ENCODE measurements around the gene EFHD1. TPM values are rescaled to one million over a fixed set of nuclear protein-coding genes. Genes with fewer than 3 reads are reported as not detected.

Gene EFHD1
- total and polyA plus RNA-seq, 5 donors from 2014 or later = 0.52 to 1.3 (median 1.0) TPM

GRCh38 chr2:232643813-232644347 lies 10.5 kb downstream of the EFHD1 start:
- Mint-ChIP-seq H3K27ac (peak overlapping the region in 1 of 3 donors; percentile 58), H3K9me3 (no peaks in the 10 kb centered on the region), H3K36me3 (no peaks in the 10 kb centered on the region), H3K4me1 (no peaks in the 10 kb centered on the region), H3K27me3 (peaks cover 16% of the 10 kb centered on the region), H3K4me3 (no peak overlapping the region)
- Histone ChIP-seq H3K27ac (ENCODE audit: insufficient read depth, low read length, poor library complexity, severe bottlenecking) (no peak overlapping the region), H3K9me3 (ENCODE audit: control insufficient read depth in 2 of 2, low read length in 2 of 2) (no peaks in the 10 kb centered on the region), H3K36me3 (ENCODE audit: control insufficient read depth, insufficient read depth, low read length) (no peaks in the 10 kb centered on the region), H3K4me3 (ENCODE audit: low read depth, low read length) (no peak overlapping the region), H3K4me1 (ENCODE audit: control insufficient read depth, insufficient read depth, low read length, poor library complexity, severe bottlenecking) (no peaks in the 10 kb centered on the region), H3K27me3 (ENCODE audit: control insufficient read depth, insufficient read depth, low read length) (no peaks in the 10 kb centered on the region)
- DNase-seq = no peak
- no peak for ATAC-seq (ENCODE audit: low read depth in 2 of 2)

GRCh38 chr2:232645061-232645460 lies 11.7 kb downstream of the EFHD1 start:
- Histone ChIP-seq H3K9me3 (ENCODE audit: control insufficient read depth in 2 of 2, low read length in 2 of 2) (no peaks in the 10 kb centered on the region), H3K27me3 (ENCODE audit: control insufficient read depth, insufficient read depth, low read length) (no peaks in the 10 kb centered on the region), H3K27ac (ENCODE audit: insufficient read depth, low read length, poor library complexity, severe bottlenecking) (no peak overlapping the region), H3K36me3 (ENCODE audit: control insufficient read depth, insufficient read depth, low read length) (no peaks in the 10 kb centered on the region), H3K4me3 (ENCODE audit: low read depth, low read length) (no peak overlapping the region), H3K4me1 (ENCODE audit: control insufficient read depth, insufficient read depth, low read length, poor library complexity, severe bottlenecking) (no peaks in the 10 kb centered on the region)
- ATAC-seq (ENCODE audit: low read depth in 2 of 2) = no peak
- Mint-ChIP-seq H3K27ac (no peak overlapping the region), H3K27me3 (peaks cover 4% of the 10 kb centered on the region), H3K4me3 (no peak overlapping the region), H3K36me3 (no peaks in the 10 kb centered on the region), H3K9me3 (no peaks in the 10 kb centered on the region), H3K4me1 (no peaks in the 10 kb centered on the region)
- no peak for DNase-seq

- DNase-seq (no peak), ATAC-seq (ENCODE audit: low read depth in 2 of 2) (no peak)
- Histone ChIP-seq H3K27me3 (ENCODE audit: control insufficient read depth, insufficient read depth, low read length) (no peaks in the 10 kb centered on the region), H3K36me3 (ENCODE audit: control insufficient read depth, insufficient read depth, low read length) (no peaks in the 10 kb centered on the region), H3K4me3 (ENCODE audit: low read depth, low read length) (no peak overlapping the region), H3K9me3 (ENCODE audit: control insufficient read depth in 2 of 2, low read length in 2 of 2) (no peaks in the 10 kb centered on the region), H3K27ac (ENCODE audit: insufficient read depth, low read length, poor library complexity, severe bottlenecking) (no peak overlapping the region), H3K4me1 (ENCODE audit: control insufficient read depth, insufficient read depth, low read length, poor library complexity, severe bottlenecking) (no peaks in the 10 kb centered on the region)
- Mint-ChIP-seq H3K9me3 (no peaks in the 10 kb centered on the region), H3K4me3 (no peak overlapping the region), H3K4me1 (no peaks in the 10 kb centered on the region), H3K27ac (no peak overlapping the region), H3K36me3 (no peaks in the 10 kb centered on the region), H3K27me3 (peaks cover 4% of the 10 kb centered on the region)
Measured at GRCh38 chr2:232646726-232647125, 13.3 kb downstream of the EFHD1 start.

GRCh38 chr2:232647261-232647660 lies 13.9 kb downstream of the EFHD1 start:
- H3K36me3 Mint-ChIP-seq = no peaks in the 10 kb centered on the region
- no peaks in the 10 kb centered on the region for H3K9me3 Mint-ChIP-seq
- ATAC-seq (ENCODE audit: low read depth in 2 of 2) (no peak), DNase-seq (no peak)
- Histone ChIP-seq H3K4me1 (ENCODE audit: control insufficient read depth, insufficient read depth, low read length, poor library complexity, severe bottlenecking) (no peaks in the 10 kb centered on the region), H3K27ac (ENCODE audit: insufficient read depth, low read length, poor library complexity, severe bottlenecking) (no peak overlapping the region), H3K36me3 (ENCODE audit: control insufficient read depth, insufficient read depth, low read length) (no peaks in the 10 kb centered on the region), H3K4me3 (ENCODE audit: low read depth, low read length) (no peak overlapping the region), H3K9me3 (ENCODE audit: control insufficient read depth in 2 of 2, low read length in 2 of 2) (no peaks in the 10 kb centered on the region), H3K27me3 (ENCODE audit: control insufficient read depth, insufficient read depth, low read length) (no peaks in the 10 kb centered on the region)
- no peak overlapping the region for H3K4me3 Mint-ChIP-seq
- H3K27me3 Mint-ChIP-seq = peaks cover 4% of the 10 kb centered on the region
- H3K27ac Mint-ChIP-seq = no peak overlapping the region
- no peaks in the 10 kb centered on the region for H3K4me1 Mint-ChIP-seq

- no peaks in the 10 kb centered on the region for H3K36me3 Mint-ChIP-seq
- ATAC-seq (ENCODE audit: low read depth in 2 of 2) = peak in 1 of 2 donors; percentile 11
- Histone ChIP-seq H3K27ac (ENCODE audit: insufficient read depth, low read length, poor library complexity, severe bottlenecking) (no peak overlapping the region), H3K36me3 (ENCODE audit: control insufficient read depth, insufficient read depth, low read length) (no peaks in the 10 kb centered on the region), H3K4me3 (ENCODE audit: low read depth, low read length) (no peak overlapping the region), H3K4me1 (ENCODE audit: control insufficient read depth, insufficient read depth, low read length, poor library complexity, severe bottlenecking) (no peaks in the 10 kb centered on the region), H3K9me3 (ENCODE audit: control insufficient read depth in 2 of 2, low read length in 2 of 2) (no peaks in the 10 kb centered on the region), H3K27me3 (ENCODE audit: control insufficient read depth, insufficient read depth, low read length) (no peaks in the 10 kb centered on the region)
- peaks cover 8% of the 10 kb centered on the region for H3K27me3 Mint-ChIP-seq
- H3K4me3 Mint-ChIP-seq = no peak overlapping the region
- H3K9me3 Mint-ChIP-seq = no peaks in the 10 kb centered on the region
- DNase-seq = no peak
- no peaks in the 10 kb centered on the region for H3K4me1 Mint-ChIP-seq
- no peak overlapping the region for H3K27ac Mint-ChIP-seq
Measured at GRCh38 chr2:232649033-232649432, 15.6 kb downstream of the EFHD1 start.

GRCh38 chr2:232652505-232652851 lies 19.1 kb downstream of the EFHD1 start:
- H3K36me3 Mint-ChIP-seq = no peaks in the 10 kb centered on the region
- no peak for ATAC-seq (ENCODE audit: low read depth in 2 of 2)
- no peaks in the 10 kb centered on the region for H3K36me3 ChIP-seq (ENCODE audit: control insufficient read depth, insufficient read depth, low read length)
- H3K4me1 Mint-ChIP-seq = no peaks in the 10 kb centered on the region
- no peak overlapping the region for H3K4me3 ChIP-seq (ENCODE audit: low read depth, low read length)
- H3K9me3 ChIP-seq (ENCODE audit: control insufficient read depth in 2 of 2, low read length in 2 of 2) = no peaks in the 10 kb centered on the region
- no peak overlapping the region for H3K27ac ChIP-seq (ENCODE audit: insufficient read depth, low read length, poor library complexity, severe bottlenecking)
- no peaks in the 10 kb centered on the region for H3K4me1 ChIP-seq (ENCODE audit: control insufficient read depth, insufficient read depth, low read length, poor library complexity, severe bottlenecking)
- no peak for DNase-seq
- H3K27me3 Mint-ChIP-seq = peaks cover 8% of the 10 kb centered on the region
- H3K27me3 ChIP-seq (ENCODE audit: control insufficient read depth, insufficient read depth, low read length) = no peaks in the 10 kb centered on the region
- H3K27ac Mint-ChIP-seq = no peak overlapping the region
- no peak overlapping the region for H3K4me3 Mint-ChIP-seq
- no peaks in the 10 kb centered on the region for H3K9me3 Mint-ChIP-seq

- Histone ChIP-seq H3K4me1 (ENCODE audit: control insufficient read depth, insufficient read depth, low read length, poor library complexity, severe bottlenecking) (no peaks in the 10 kb centered on the region), H3K27me3 (ENCODE audit: control insufficient read depth, insufficient read depth, low read length) (no peaks in the 10 kb centered on the region), H3K36me3 (ENCODE audit: control insufficient read depth, insufficient read depth, low read length) (no peaks in the 10 kb centered on the region), H3K27ac (ENCODE audit: insufficient read depth, low read length, poor library complexity, severe bottlenecking) (no peak overlapping the region), H3K4me3 (ENCODE audit: low read depth, low read length) (no peak overlapping the region), H3K9me3 (ENCODE audit: control insufficient read depth in 2 of 2, low read length in 2 of 2) (no peaks in the 10 kb centered on the region)
- Mint-ChIP-seq H3K4me3 (no peak overlapping the region), H3K9me3 (no peaks in the 10 kb centered on the region), H3K36me3 (no peaks in the 10 kb centered on the region), H3K4me1 (no peaks in the 10 kb centered on the region), H3K27me3 (peaks cover 9% of the 10 kb centered on the region), H3K27ac (no peak overlapping the region)
- DNase-seq (no peak), ATAC-seq (ENCODE audit: low read depth in 2 of 2) (no peak)
Measured at GRCh38 chr2:232653441-232653840, 20.0 kb downstream of the EFHD1 start.

- no peak for ATAC-seq (ENCODE audit: low read depth in 2 of 2)
- no peak overlapping the region for H3K27ac ChIP-seq (ENCODE audit: insufficient read depth, low read length, poor library complexity, severe bottlenecking)
- Mint-ChIP-seq H3K9me3 (peaks cover 0 to 1% (median 0%) of the 10 kb centered on the region in 7 donors), H3K27ac (no peak overlapping the region), H3K36me3 (no peaks in the 10 kb centered on the region), H3K4me3 (no peak overlapping the region), H3K27me3 (peaks cover 18% of the 10 kb centered on the region), H3K4me1 (no peaks in the 10 kb centered on the region)
- H3K36me3 ChIP-seq (ENCODE audit: control insufficient read depth, insufficient read depth, low read length) = no peaks in the 10 kb centered on the region
- H3K4me1 ChIP-seq (ENCODE audit: control insufficient read depth, insufficient read depth, low read length, poor library complexity, severe bottlenecking) = no peaks in the 10 kb centered on the region
- H3K9me3 ChIP-seq (ENCODE audit: control insufficient read depth in 2 of 2, low read length in 2 of 2) = no peaks in the 10 kb centered on the region
- DNase-seq = no peak
- no peak overlapping the region for H3K4me3 ChIP-seq (ENCODE audit: low read depth, low read length)
- H3K27me3 ChIP-seq (ENCODE audit: control insufficient read depth, insufficient read depth, low read length) = no peaks in the 10 kb centered on the region
Measured at GRCh38 chr2:232655392-232655791, 22.0 kb downstream of the EFHD1 start.
